ENCODE measurements around the gene ATP6V0B.

Gene ATP6V0B

GRCh38 chr1:43980255-43981134, 5.7 kb downstream of the ATP6V0B start:
- DNase-seq (ENCODE audit: extremely low spot score) = no peak
- ChIA-PET CTCF (interaction anchor here (1.0 kb wide), 1 partner anchor 25 kb away, joined by 3 read pairs; no protein-coding TSS in a partner anchor), POLR2A (interaction anchor here (0.5 kb wide), 1 partner anchor 790 kb away, joined by 7 read pairs; no protein-coding TSS in a partner anchor)
- TF ChIP-seq, protein P1, sequence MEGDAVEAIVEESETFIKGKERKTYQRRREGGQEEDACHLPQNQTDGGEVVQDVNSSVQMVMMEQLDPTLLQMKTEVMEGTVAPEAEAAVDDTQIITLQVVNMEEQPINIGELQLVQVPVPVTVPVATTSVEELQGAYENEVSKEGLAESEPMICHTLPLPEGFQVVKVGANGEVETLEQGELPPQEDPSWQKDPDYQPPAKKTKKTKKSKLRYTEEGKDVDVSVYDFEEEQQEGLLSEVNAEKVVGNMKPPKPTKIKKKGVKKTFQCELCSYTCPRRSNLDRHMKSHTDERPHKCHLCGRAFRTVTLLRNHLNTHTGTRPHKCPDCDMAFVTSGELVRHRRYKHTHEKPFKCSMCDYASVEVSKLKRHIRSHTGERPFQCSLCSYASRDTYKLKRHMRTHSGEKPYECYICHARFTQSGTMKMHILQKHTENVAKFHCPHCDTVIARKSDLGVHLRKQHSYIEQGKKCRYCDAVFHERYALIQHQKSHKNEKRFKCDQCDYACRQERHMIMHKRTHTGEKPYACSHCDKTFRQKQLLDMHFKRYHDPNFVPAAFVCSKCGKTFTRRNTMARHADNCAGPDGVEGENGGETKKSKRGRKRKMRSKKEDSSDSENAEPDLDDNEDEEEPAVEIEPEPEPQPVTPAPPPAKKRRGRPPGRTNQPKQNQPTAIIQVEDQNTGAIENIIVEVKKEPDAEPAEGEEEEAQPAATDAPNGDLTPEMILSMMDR (IDR thresholded peaks at IDR 0.05; ENCODE audit: control extremely low read depth, extremely low read depth, low read depth, missing control alignments) = no peak

DNA sequence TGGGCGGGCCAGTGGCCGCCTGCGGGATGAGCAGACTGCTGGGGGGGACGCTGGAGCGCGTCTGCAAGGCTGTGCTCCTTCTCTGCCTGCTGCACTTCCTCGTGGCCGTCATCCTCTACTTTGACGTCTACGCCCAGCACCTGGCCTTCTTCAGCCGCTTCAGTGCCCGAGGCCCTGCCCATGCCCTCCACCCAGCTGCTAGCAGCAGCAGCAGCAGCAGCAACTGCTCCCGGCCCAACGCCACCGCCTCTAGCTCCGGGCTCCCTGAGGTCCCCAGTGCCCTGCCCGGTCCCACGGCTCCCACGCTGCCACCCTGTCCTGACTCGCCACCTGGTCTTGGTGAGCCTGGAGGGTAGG, 6.4 kb downstream of the ATP6V0B start:
- POLR2A ChIA-PET = no interaction called here
- TF ChIP-seq, protein P1 (IDR thresholded peaks at IDR 0.05; ENCODE audit: control extremely low read depth, extremely low read depth, low read depth, missing control alignments) = no peak
- CTCF ChIA-PET = no interaction called here
- no peak for DNase-seq (ENCODE audit: extremely low spot score)

GRCh38 chr1:43981636-43982035, 6.9 kb downstream of the ATP6V0B start:
- TF ChIP-seq, protein P1 (IDR thresholded peaks at IDR 0.05; ENCODE audit: control extremely low read depth, extremely low read depth, low read depth, missing control alignments) = no peak
- no peak for DNase-seq (ENCODE audit: extremely low spot score)
- ChIA-PET POLR2A (no interaction called here), CTCF (no interaction called here)

GRCh38 chr1:43982241-43982640, 7.5 kb downstream of the ATP6V0B start:
- POLR2A ChIA-PET = no interaction called here
- CTCF ChIA-PET = no interaction called here
- no peak for DNase-seq (ENCODE audit: extremely low spot score)
- TF ChIP-seq, protein P1 (IDR thresholded peaks at IDR 0.05; ENCODE audit: control extremely low read depth, extremely low read depth, low read depth, missing control alignments) = no peak

GRCh38 chr1:43982808-43983207, 8.0 kb downstream of the ATP6V0B start:
- ChIA-PET POLR2A (no interaction called here), CTCF (no interaction called here)
- TF ChIP-seq, protein P1 (IDR thresholded peaks at IDR 0.05; ENCODE audit: control extremely low read depth, extremely low read depth, low read depth, missing control alignments) = no peak
- DNase-seq (ENCODE audit: extremely low spot score) = no peak

- ChIA-PET CTCF (no interaction called here), POLR2A (no interaction called here)
- DNase-seq (ENCODE audit: extremely low spot score) = no peak
- TF ChIP-seq, protein P1 (IDR thresholded peaks at IDR 0.05; ENCODE audit: control extremely low read depth, extremely low read depth, low read depth, missing control alignments) = no peak
Observed at GRCh38 chr1:43983253-43983899, 8.6 kb downstream of the ATP6V0B start.
